Kidney (tissue), 22 donors: ENCODE data around the gene IL21R. TPM values are rescaled to one million over a fixed set of nuclear protein-coding genes. Genes with fewer than 3 reads are reported as not detected.
A peak's percentile ranks its signal among the peaks of the same experiment; 100 is the strongest.

Source experiments
- DNase-seq, 5 donors: peaks; one replicate each; pipeline ENCODE4 v3.0.0-alpha.2; 2013 to 2020
- FAIRE-seq: peaks from 2 replicates; lab custom pipeline; 2012; peaks lifted over from hg19 to GRCh38; lab: Jason Lieb, UNC
- H3K27ac ChIP-seq, 2 donors: one replicate each; pipeline ENCODE4 v1.7.0; 2013; ENCODE audit warnings: low read depth in 2 of 2, low read length in 2 of 2, inconsistent platforms in 1 of 2
- H3K27me3 ChIP-seq: one replicate; pipeline ENCODE4 v1.7.1; 2013; ENCODE audit warnings: low read length, inconsistent platforms; ENCODE audit not compliant: control insufficient read depth, insufficient read depth
- H3K36me3 ChIP-seq, 3 donors: one replicate each; pipeline versions ENCODE4 v1.7.0 to v1.7.1; 2013; ENCODE audit warnings: low read length in 3 of 3, control low read depth in 1 of 3, inconsistent platforms in 1 of 3; ENCODE audit not compliant: insufficient read depth in 3 of 3, control insufficient read depth in 2 of 3
- H3K4me1 ChIP-seq, 3 donors: one replicate each; pipeline versions ENCODE4 v1.7.0 to v1.7.1; 2013; ENCODE audit warnings: low read length in 3 of 3, inconsistent platforms in 1 of 3, low read depth in 1 of 3; ENCODE audit not compliant: control insufficient read depth in 2 of 3, insufficient read depth in 2 of 3
- H3K4me3 ChIP-seq, 3 donors: one replicate each; pipeline versions ENCODE4 v1.7.0 to v1.8.1; 2013; ENCODE audit warnings: low read length in 3 of 3, control low read depth in 1 of 3, inconsistent platforms in 1 of 3
- H3K9ac ChIP-seq, 3 donors: one replicate each; pipeline versions ENCODE4 v1.7.0 to v1.7.1; 2013; ENCODE audit warnings: low read length in 3 of 3, control low read depth in 1 of 3, inconsistent platforms in 1 of 3
- H3K9me3 ChIP-seq, 3 donors: one replicate each; pipeline versions ENCODE4 v1.7.0 to v1.7.1; 2013; ENCODE audit warnings: low read length in 3 of 3, control low read depth in 1 of 3, inconsistent platforms in 1 of 3; ENCODE audit not compliant: control insufficient read depth in 2 of 3, insufficient read depth in 1 of 3
- intact Hi-C: fragments of 100-400 bp; cut with DNase I; formaldehyde crosslinking; loops from one replicate; pipeline ENCODE4 v1.11.1; 2022
- long read RNA-seq, 10 donors: library from polyadenylated mRNA in 1 of 10; unstranded in 1 of 10; transcript quantifications; one replicate each; pipeline ENCODE4 v2.0.0 and lab custom pipeline, GENCODE V29; 2021 to 2026
- polyA plus RNA-seq: library from polyadenylated mRNA; stranded (reverse); fragments of 350-450 nt; fragmentation: Illumina TruSeq; extraction: RNeasy Lipid Tissue Mini Kit (QIAGEN cat#74804); gene quantifications from one replicate; pipeline ENCODE4 v1.2.3, GENCODE V29; 2014; ENCODE audit warnings: low read depth, low replicate concordance; ENCODE audit not compliant: insufficient read depth
- total RNA-seq: library from RNA; stranded (reverse); fragmentation: NEBNext Ultra II Directional; extraction: Animal tissue kit (Norgen Biotek cat#: 25700); gene quantifications from one replicate; pipeline ENCODE4 v1.2.1, GENCODE V29; 2021
- TF ChIP-seq, protein P1 (sequence below): IDR thresholded peaks from 3 replicates; pipeline ENCODE4 v1.5.1; 2012; ENCODE audit warnings: mild to moderate bottlenecking, moderate library complexity, borderline replicate concordance; ENCODE audit not compliant: insufficient read depth; ENCODE audit errors: extremely low read depth
- donor health status: control.
- donor health status: control.
- donor health status: control.
- donor health status: control.
- donor health status: control.
- donor health status: DM: yes; HTN: yes; CAD: no.
- donor health status: Normal renal cell carcinoma (clear cell type).

IL21R gene
- total RNA-seq: 3.0 TPM
- polyA plus RNA-seq: 0.65 TPM
- long read RNA-seq, donor 1: 0 reads
- long read RNA-seq, donor 2: 0 reads
- long read RNA-seq, donor 3: 0 reads
- long read RNA-seq, donor 4: 0 reads
- long read RNA-seq, donor 5: 0 reads
- long read RNA-seq, donor 6: 0 reads
- long read RNA-seq, donor 7, full-length matches to known transcripts: 1 of 5 reads
- long read RNA-seq, donor 7, partial matches to known transcripts: 2 of 5 reads
- long read RNA-seq, donor 7, other reads (novel, unspliced or antisense): 2 of 5 reads
- long read RNA-seq, donor 8: 0 reads
- long read RNA-seq, donor 9: 0 reads
- long read RNA-seq, donor 10: 0 reads

DNA sequence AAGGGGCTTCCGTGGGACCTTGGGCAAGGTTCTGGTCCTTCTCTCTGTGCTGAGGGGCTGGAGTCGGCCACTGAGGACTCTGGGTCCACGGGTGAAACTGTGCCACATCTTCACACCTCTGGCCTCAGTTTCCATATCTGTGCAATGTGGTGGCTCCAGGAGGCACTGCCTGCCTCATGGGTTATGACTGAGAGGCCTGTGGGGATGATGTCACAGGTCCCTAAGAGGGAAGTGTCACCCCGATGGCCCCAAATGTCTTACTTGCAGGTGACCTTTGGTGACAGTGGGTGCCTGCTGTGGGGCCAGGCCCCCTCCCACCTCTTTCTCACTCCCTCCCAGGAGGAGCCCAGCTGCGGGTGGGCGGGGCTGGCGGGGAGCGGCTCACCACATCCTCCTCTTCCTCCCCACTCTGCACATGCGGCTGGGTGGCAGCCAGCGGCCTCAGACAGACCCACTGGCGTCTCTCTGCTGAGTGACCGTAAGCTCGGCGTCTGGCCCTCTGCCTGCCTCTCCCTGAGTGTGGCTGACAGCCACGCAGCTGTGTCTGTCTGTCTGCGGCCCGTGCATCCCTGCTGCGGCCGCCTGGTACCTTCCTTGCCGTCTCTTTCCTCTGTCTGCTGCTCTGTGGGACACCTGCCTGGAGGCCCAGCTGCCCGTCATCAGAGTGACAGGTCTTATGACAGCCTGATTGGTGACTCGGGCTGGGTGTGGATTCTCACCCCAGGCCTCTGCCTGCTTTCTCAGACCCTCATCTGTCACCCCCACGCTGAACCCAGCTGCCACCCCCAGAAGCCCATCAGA, at the start of gene IL21R:
IL21R (plus strand) TSS at position 407 of the 801 bp plus-strand sequence. CDS start 27,898 bp downstream, outside the sequence.
- TF ChIP-seq, protein P1, sequence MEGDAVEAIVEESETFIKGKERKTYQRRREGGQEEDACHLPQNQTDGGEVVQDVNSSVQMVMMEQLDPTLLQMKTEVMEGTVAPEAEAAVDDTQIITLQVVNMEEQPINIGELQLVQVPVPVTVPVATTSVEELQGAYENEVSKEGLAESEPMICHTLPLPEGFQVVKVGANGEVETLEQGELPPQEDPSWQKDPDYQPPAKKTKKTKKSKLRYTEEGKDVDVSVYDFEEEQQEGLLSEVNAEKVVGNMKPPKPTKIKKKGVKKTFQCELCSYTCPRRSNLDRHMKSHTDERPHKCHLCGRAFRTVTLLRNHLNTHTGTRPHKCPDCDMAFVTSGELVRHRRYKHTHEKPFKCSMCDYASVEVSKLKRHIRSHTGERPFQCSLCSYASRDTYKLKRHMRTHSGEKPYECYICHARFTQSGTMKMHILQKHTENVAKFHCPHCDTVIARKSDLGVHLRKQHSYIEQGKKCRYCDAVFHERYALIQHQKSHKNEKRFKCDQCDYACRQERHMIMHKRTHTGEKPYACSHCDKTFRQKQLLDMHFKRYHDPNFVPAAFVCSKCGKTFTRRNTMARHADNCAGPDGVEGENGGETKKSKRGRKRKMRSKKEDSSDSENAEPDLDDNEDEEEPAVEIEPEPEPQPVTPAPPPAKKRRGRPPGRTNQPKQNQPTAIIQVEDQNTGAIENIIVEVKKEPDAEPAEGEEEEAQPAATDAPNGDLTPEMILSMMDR: no peak
- DNase-seq (peak in 4 of 5 donors; percentile 18 to 92 (median 38)), FAIRE-seq (no peak)
- Histone ChIP-seq H3K9me3 (no peaks in the 10 kb centered on the region), H3K36me3 (no peaks in the 10 kb centered on the region), H3K9ac (no peak within 1 kb of the TSS), H3K27me3 (no peaks in the 10 kb centered on the region), H3K27ac (no peak within 1 kb of the TSS), H3K4me1 (peaks cover 0 to 11% (median 0%) of the 10 kb centered on the region in 3 donors), H3K4me3 (peak within 1 kb of the TSS in 2 of 3 donors; percentile 6 to 29)
- intact Hi-C loops: no loop called here

DNA sequence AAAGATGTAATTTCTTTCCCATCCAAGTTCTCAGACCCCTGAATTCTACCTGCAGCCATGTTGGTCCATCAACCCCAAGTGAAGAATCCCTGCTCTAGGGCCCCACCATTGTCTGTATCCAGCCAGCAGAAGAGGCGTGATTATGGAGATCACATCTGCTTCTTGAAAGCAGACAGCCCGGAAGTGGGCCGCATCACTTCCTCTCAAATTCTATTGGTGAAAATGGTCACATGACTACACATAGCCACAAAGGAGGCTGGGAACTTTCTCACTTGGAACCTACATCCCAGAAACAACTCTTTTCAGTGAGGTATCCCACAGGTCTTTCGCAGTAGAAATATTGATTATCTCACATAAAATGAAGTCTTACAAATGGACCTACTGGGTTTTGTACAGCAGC, 48.1 kb upstream of the IL21R start:
- DNase-seq: no peak
- TF ChIP-seq, protein P1: no peak
- Histone ChIP-seq H3K4me1 (peaks cover 0 to 2% (median 0%) of the 10 kb centered on the region in 3 donors), H3K9ac (no peak overlapping the region), H3K36me3 (peaks cover 0 to 18% (median 10%) of the 10 kb centered on the region in 3 donors), H3K27ac (no peak overlapping the region), H3K27me3 (no peaks in the 10 kb centered on the region), H3K4me3 (no peak overlapping the region), H3K9me3 (no peaks in the 10 kb centered on the region)
- intact Hi-C loops: no loop called here
- FAIRE-seq: no peak

DNA sequence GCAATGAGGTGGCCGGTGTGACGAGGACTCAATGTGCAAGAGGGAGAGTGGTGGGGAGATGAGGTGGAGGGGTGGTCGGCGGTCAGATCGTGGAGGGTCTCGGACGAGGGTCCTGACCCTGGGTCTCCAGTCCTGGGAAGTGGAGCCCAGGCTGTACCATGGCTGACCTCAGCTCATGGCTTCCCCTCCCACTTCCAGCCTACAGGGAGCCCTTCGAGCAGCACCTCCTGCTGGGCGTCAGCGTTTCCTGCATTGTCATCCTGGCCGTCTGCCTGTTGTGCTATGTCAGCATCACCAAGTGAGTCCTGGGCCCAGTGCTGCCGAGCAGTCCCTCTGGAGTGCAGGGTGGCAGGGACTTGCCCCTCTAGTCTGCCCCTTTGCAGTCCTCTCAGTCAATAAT, 46.4 kb upstream of the IL21R start:
- intact Hi-C loops: no loop called here
- DNase-seq (no peak), FAIRE-seq (no peak)
- Histone ChIP-seq H3K27ac (no peak overlapping the region), H3K9ac (no peak overlapping the region), H3K27me3 (no peaks in the 10 kb centered on the region), H3K36me3 (peaks cover 0 to 18% (median 10%) of the 10 kb centered on the region in 3 donors), H3K4me3 (no peak overlapping the region), H3K9me3 (no peaks in the 10 kb centered on the region), H3K4me1 (peaks cover 0 to 2% (median 0%) of the 10 kb centered on the region in 3 donors)
- TF ChIP-seq, protein P1: peak; percentile 32
